Heart left ventricle (tissue), 16 donors: Measurements from ENCODE around the gene ENOX1. TPM values are rescaled to one million over a fixed set of nuclear protein-coding genes. Genes with fewer than 3 reads are reported as not detected.

Experiments
- ATAC-seq, 4 donors: fragments of 200-7000 bp; cut with Tn5 transposase; one replicate each; pipeline ENCODE4 v1.9.1; 2020 to 2022; ENCODE audit warnings: moderate library complexity in 4 of 4, mild to moderate bottlenecking in 3 of 4, moderate number of reproducible peaks in 1 of 4
- DNase-seq, 5 donors: peaks; one replicate each; pipeline ENCODE4 v3.0.0-alpha.2; 2020
- H3K27ac ChIP-seq, 12 donors: fragments of 200-600 bp; sonication (generic) in 4 of 12; one replicate each; pipeline versions ENCODE4 v1.5.0 to v1.8.0; 2016 to 2022; ENCODE audit warnings: mild to moderate bottlenecking in 2 of 12
- H3K27me3 ChIP-seq, 9 donors: fragments of 200-600 bp; sonication (generic) in 2 of 9; one replicate each; pipeline versions ENCODE4 v1.5.1 to v1.8.0; 2016 to 2022; ENCODE audit warnings: mild to moderate bottlenecking in 3 of 9
- H3K36me3 ChIP-seq, 9 donors: fragments of 200-600 bp; sonication (generic) in 2 of 9; one replicate each; pipeline versions ENCODE4 v1.5.0 to v1.8.0; 2018 to 2022; ENCODE audit warnings: mild to moderate bottlenecking in 2 of 9
- H3K4me1 ChIP-seq, 12 donors: fragments of 200-600 bp; sonication (generic) in 4 of 12; one replicate each; pipeline versions ENCODE4 v1.5.0 to v1.8.0; 2016 to 2022; ENCODE audit warnings: mild to moderate bottlenecking in 3 of 12
- H3K4me3 ChIP-seq, 12 donors: fragments of 200-600 bp; sonication (generic) in 4 of 12; one replicate each; pipeline versions ENCODE4 v1.5.0 to v1.8.0; 2017 to 2022; ENCODE audit warnings: mild to moderate bottlenecking in 9 of 12, moderate library complexity in 4 of 12
- H3K9me3 ChIP-seq, 12 donors: fragments of 200-600 bp; sonication (generic) in 4 of 12; one replicate each; pipeline versions ENCODE4 v1.5.0 to v1.8.0; 2016 to 2022; ENCODE audit warnings: mild to moderate bottlenecking in 1 of 12
- POLR2A ChIP-seq, 2 donors: fragments of 450-650 bp; IDR thresholded peaks; one replicate each; pipeline ENCODE4 v1.6.1; 2017; ENCODE audit warnings: antibody characterized with exemption in 2 of 2, mild to moderate bottlenecking in 2 of 2, moderate library complexity in 2 of 2
- WGBS, 4 donors: extraction: QIAGEN DNeasy Blood & Tissue Kit in 2 of 4; methylation state at CpG; one replicate each; pipeline versions ENCODE4 v1.1.5 to v1.1.7; 2013 to 2018; 5-methylcytosine and 5-hydroxymethylcytosine counted together
- intact Hi-C, 10 donors: fragments of 100-400 bp; cut with DNase I; formaldehyde crosslinking; loops; one replicate each; pipeline versions ENCODE4 v1.11.1 to v1.14.2; 2022
- polyA plus RNA-seq, 2 donors: library from polyadenylated mRNA; stranded (reverse); fragments of 200-250 nt; gene quantifications; one replicate each; pipeline ENCODE4 v1.2.3, GENCODE V29; 2013
- total RNA-seq, 9 donors: library from RNA; depleted of rRNA in 2 of 9; stranded (reverse); fragments of >200 nt in 2 of 9; fragmentation: NEBNext Ultra II Directional in 3 of 9; extraction: Animal tissue kit (Norgen Biotek cat#: 25700) in 3 of 9; gene quantifications; one replicate each; pipeline versions ENCODE4 v1.1.0 to v1.2.4, GENCODE V29; 2016 to 2023
- TF ChIP-seq, protein P1 (sequence below), 12 donors: fragments of 200-600 bp; sonication (generic) in 4 of 12; IDR thresholded peaks; one replicate each; pipeline versions ENCODE4 v1.5.0 to v1.8.0; 2018 to 2022; ENCODE audit warnings: antibody characterized with exemption in 12 of 12, mild to moderate bottlenecking in 5 of 12
- donor health status: ischemic (EF 13 %, LVEDD 7.1; RV severe dilation, severe dysfunction).
- donor health status: healthy with polysubstance abuse.
- donor health status: DM: no; HTN: yes; CAD: no.
- donor health status: DM: no; HTN: no; CAD: no.
- donor health status: ischemic (EF 25% LVEDD 6.9; RV normal size, moderate dysfunction).
- donor health status: ischemic (EF 25% LVEDD 5.7; RV mildly dilated, moderate dysfunction).
- donor health status: healthy.
- donor health status: DM: yes; HTN: yes; CAD: no.
- donor health status: ischemic (EF 35%, LVEDD 5.7; RV mildly dilated, moderate dysfunction).
- donor health status: nonischemic (EF 11% LVEDD 7.7; RV severe dilation, severe dysfunction).
- donor health status: DM: yes; HTN: yes; CAD: no.
- donor health status: PGD.
- donor health status: ischemic (EF 29% LVEDD 5.4; RV normal size, mild dysfunction).
- donor health status: nonischemic (EF 23%, LVEDD 6.1; RV moderate dilation, normal function).

The ENOX1 gene
- total and polyA plus RNA-seq, 11 donors = 2.0 to 10.1 (median 5.4) TPM

DNA sequence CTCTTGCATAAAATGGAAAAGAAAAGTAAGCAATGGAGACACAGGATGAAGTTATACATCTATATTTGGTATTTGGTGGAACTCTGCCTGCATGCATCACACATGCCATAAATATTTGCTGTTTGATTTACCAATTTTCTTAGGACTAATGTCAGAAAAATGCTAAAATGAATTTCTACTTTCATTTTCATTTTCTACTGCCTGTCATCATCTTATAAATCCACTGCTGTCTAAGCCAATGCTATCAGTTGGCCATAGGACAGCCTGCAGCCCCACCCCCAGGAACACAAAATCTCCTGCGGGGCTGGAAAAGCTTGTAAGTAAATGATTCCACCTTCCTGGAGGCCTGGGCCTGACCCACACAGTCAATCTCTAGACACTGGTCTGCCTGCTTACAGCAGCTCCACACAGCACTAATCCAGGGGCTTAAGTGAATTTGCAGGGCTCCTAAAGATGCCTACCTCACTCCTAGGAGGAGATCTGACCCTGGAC is 122.0 kb downstream of the ENOX1 start:
- H3K4me1 ChIP-seq = peaks cover 0 to 26% (median 10%) of the 10 kb centered on the region in 12 donors
- TF ChIP-seq POLR2A (IDR thresholded peaks at IDR 0.05) = no peak
- TF ChIP-seq, protein P1, sequence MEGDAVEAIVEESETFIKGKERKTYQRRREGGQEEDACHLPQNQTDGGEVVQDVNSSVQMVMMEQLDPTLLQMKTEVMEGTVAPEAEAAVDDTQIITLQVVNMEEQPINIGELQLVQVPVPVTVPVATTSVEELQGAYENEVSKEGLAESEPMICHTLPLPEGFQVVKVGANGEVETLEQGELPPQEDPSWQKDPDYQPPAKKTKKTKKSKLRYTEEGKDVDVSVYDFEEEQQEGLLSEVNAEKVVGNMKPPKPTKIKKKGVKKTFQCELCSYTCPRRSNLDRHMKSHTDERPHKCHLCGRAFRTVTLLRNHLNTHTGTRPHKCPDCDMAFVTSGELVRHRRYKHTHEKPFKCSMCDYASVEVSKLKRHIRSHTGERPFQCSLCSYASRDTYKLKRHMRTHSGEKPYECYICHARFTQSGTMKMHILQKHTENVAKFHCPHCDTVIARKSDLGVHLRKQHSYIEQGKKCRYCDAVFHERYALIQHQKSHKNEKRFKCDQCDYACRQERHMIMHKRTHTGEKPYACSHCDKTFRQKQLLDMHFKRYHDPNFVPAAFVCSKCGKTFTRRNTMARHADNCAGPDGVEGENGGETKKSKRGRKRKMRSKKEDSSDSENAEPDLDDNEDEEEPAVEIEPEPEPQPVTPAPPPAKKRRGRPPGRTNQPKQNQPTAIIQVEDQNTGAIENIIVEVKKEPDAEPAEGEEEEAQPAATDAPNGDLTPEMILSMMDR (IDR thresholded peaks at IDR 0.05) = no peak
- DNase-seq (peak in 4 of 5 donors; percentile 18 to 48 (median 26)), ATAC-seq (peak in 3 of 4 donors; percentile 50 to 62 (median 51))
- peak overlapping the region in 3 of 12 donors; percentile 2 to 13 (median 8) for H3K4me3 ChIP-seq
- 0 to 18% (median 6%) methylated on average over 1 of the region's 1 CpG for WGBS, 4 donors
- H3K27ac ChIP-seq = peak overlapping the region in 8 of 12 donors; percentile 0 to 54 (median 26)
- no peaks in the 10 kb centered on the region for H3K27me3 ChIP-seq
- no peaks in the 10 kb centered on the region for H3K9me3 ChIP-seq
- intact Hi-C loops = no loop called here
- H3K36me3 ChIP-seq = no peaks in the 10 kb centered on the region

DNA sequence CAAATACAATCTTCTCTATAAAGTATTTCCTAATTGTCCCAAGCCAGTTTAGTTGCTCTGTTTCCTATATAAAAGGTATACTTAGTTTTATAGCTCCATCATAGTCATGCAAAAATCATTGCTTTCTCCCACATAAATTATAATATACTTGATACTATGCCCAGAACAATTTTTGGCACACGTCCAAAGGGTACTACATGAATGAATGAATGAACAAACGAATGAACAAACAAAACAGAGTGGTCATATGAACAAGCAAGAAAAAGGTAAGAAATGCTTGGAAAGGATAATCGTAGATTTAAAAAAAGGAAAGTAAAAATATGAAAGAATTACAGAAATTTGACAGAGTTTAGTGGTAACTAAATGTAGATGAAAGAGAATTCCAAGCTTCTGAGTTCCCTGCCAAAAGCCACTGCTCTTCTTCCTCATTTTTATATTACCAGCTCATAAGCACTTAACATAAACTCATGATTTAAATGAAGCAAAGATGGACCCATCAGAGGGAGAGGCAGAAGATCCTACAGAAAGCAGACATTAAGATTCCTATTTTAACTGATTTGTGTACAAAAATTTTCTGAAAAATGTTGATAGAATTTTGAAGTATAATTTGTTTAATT is 123.2 kb downstream of the ENOX1 start:
- no peak overlapping the region for H3K4me3 ChIP-seq
- no peaks in the 10 kb centered on the region for H3K9me3 ChIP-seq
- no peak for TF ChIP-seq POLR2A (IDR thresholded peaks at IDR 0.05)
- TF ChIP-seq, protein P1 (IDR thresholded peaks at IDR 0.05) = no peak
- WGBS, 4 donors = 54 to 66% (median 60%) methylated on average over 3 of the region's 3 CpGs
- ATAC-seq = no peak
- no peak for DNase-seq
- H3K27me3 ChIP-seq = no peaks in the 10 kb centered on the region
- H3K36me3 ChIP-seq = no peaks in the 10 kb centered on the region
- peaks cover 0 to 34% (median 10%) of the 10 kb centered on the region in 12 donors for H3K4me1 ChIP-seq
- H3K27ac ChIP-seq = no peak overlapping the region
- intact Hi-C loops = no loop called here

DNA sequence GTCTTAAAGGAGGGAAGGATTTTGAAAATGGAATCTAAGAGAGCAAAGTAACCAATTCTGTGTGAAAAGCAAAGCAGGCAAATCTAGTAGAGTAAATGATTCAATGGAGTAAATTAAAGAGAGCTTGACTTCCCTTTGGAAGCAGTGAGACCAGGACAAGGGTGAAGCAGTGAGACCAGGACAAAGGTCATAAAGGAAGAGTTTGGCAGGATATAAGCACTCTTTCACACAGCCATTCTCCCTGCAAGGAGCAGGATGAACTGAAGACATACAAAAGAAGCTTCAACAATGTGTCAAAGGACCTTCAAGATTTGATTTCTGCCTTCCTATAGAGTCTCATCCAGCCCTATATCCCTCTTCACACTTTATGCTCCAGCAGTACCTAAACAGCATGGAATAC is 123.8 kb downstream of the ENOX1 start:
- intact Hi-C loops = no loop called here
- ATAC-seq = peak in 1 of 4 donors; percentile 29

GRCh38 chr13:43661161-43661830 is 125.5 kb downstream of the ENOX1 start:
- no peak for DNase-seq
- Histone ChIP-seq H3K9me3 (no peaks in the 10 kb centered on the region), H3K4me1 (peaks cover 0 to 34% (median 10%) of the 10 kb centered on the region in 12 donors), H3K27ac (no peak overlapping the region), H3K4me3 (no peak overlapping the region), H3K27me3 (no peaks in the 10 kb centered on the region), H3K36me3 (no peaks in the 10 kb centered on the region)
- 71 to 75% (median 73%) methylated on average over 6 of the region's 6 CpGs for WGBS, 4 donors
- TF ChIP-seq POLR2A (IDR thresholded peaks at IDR 0.05) = no peak
- TF ChIP-seq, protein P1 (IDR thresholded peaks at IDR 0.05) = no peak
- intact Hi-C loops = no loop called here
- no peak for ATAC-seq

More for the DNA sequence above, 123.8 kb downstream of the ENOX1 start:
- TF ChIP-seq POLR2A (IDR thresholded peaks at IDR 0.05) = no peak
- TF ChIP-seq, protein P1 (IDR thresholded peaks at IDR 0.05) = no peak
- H3K36me3 ChIP-seq = no peaks in the 10 kb centered on the region
- H3K4me1 ChIP-seq = peaks cover 0 to 34% (median 10%) of the 10 kb centered on the region in 12 donors
- no peaks in the 10 kb centered on the region for H3K9me3 ChIP-seq
- DNase-seq = no peak
- H3K27me3 ChIP-seq = no peaks in the 10 kb centered on the region
- H3K4me3 ChIP-seq = no peak overlapping the region
- no peak overlapping the region for H3K27ac ChIP-seq
